Endothelial cell of umbilical vein (primary cell): Measurements from ENCODE around the gene AGXT. TPM values are rescaled to one million over a fixed set of nuclear protein-coding genes. Genes with fewer than 3 reads are reported as not detected.

Experiments
- BruUV-seq: library from RNA; stranded (reverse); fragments of 400-500 nt; replicated peaks from 2 replicates; lab custom pipeline; 2021; lab: Mats Ljungman, UMichigan
- CTCF ChIA-PET: fragments of 300-600, 350-600 bp; sonication (Branson Sonifier 250); formaldehyde crosslinking; loops from one replicate; lab custom pipeline; 2021; ENCODE audit warnings: antibody characterized with exemption, inconsistent platforms; lab: Charles Lee
- POLR2A ChIA-PET: fragments of 300-600, 350-600 bp; sonication (Branson Sonifier 250); formaldehyde crosslinking; loops from one replicate; lab custom pipeline; 2021; ENCODE audit warnings: antibody characterized with exemption, inconsistent platforms; lab: Charles Lee
- DNase-seq: peaks from one replicate; pipeline ENCODE4 v3.0.0-alpha.2; 2011; ENCODE audit warnings: low read depth, low spot score
- FAIRE-seq: peaks from 2 replicates; lab custom pipeline; 2011; peaks lifted over from hg19 to GRCh38; lab: Jason Lieb, UNC
- H2AFZ ChIP-seq: 2 replicates; pipeline ENCODE4 v1.6.0; 2012; ENCODE audit warnings: low read depth, low read length, control low read depth, inconsistent platforms
- H3K27ac ChIP-seq: 2 replicates; pipeline ENCODE4 v1.5.1; 2011; ENCODE audit warnings: low read depth, mild to moderate bottlenecking, control low read depth, low read length, moderate library complexity; ENCODE audit not compliant: insufficient read depth
- H3K27me3 ChIP-seq, 2 experiments: 2 replicates each; pipeline versions ENCODE4 v1.6.0 to v1.6.1; 2011; ENCODE audit warnings: low read length in 2 of 2, mixed read lengths in 1 of 2; ENCODE audit not compliant: control insufficient read depth in 2 of 2, insufficient read depth in 2 of 2
- H3K36me3 ChIP-seq, 2 experiments: 2 replicates in 1 of 2; 3 replicates in 1 of 2; pipeline ENCODE4 v1.5.1; 2011; ENCODE audit warnings: low read length in 2 of 2, mild to moderate bottlenecking in 1 of 2, moderate library complexity in 1 of 2; ENCODE audit not compliant: control insufficient read depth in 2 of 2, insufficient read depth in 2 of 2; ENCODE audit errors: extremely low read depth in 1 of 2
- H3K4me1 ChIP-seq: 3 replicates; pipeline ENCODE4 v1.5.1; 2011; ENCODE audit warnings: mild to moderate bottlenecking, low read length; ENCODE audit not compliant: control insufficient read depth, insufficient read depth; ENCODE audit errors: extremely low read depth
- H3K4me2 ChIP-seq: 2 replicates; pipeline ENCODE4 v1.6.1; 2011; ENCODE audit warnings: low read length, control low read depth, mixed read lengths; ENCODE audit not compliant: insufficient read depth
- H3K4me3 ChIP-seq, 3 experiments: fragments of 200-600 bp in 1 of 3; sonication (generic), shearing (Covaris generic) in 1 of 3; replicated peaks in 1 of 3; 2 replicates each; pipeline ENCODE4 v1.5.1; 2011 to 2016; ENCODE audit warnings: control low read depth in 3 of 3, low read length in 3 of 3, mild to moderate bottlenecking in 2 of 3, inconsistent platforms in 1 of 3, low read depth in 1 of 3, moderate library complexity in 1 of 3; ENCODE audit not compliant: insufficient read depth in 1 of 3
- H3K79me2 ChIP-seq: 2 replicates; pipeline ENCODE4 v1.6.0; 2012; ENCODE audit warnings: low read length, inconsistent platforms; ENCODE audit not compliant: control insufficient read depth, insufficient read depth
- H3K9ac ChIP-seq: replicated peaks from 2 replicates; pipeline ENCODE3; 2011; ENCODE audit warnings: low read length, control low read depth; ENCODE audit not compliant: insufficient read depth; ENCODE audit errors: extremely low read depth
- H3K9me1 ChIP-seq: replicated peaks from 3 replicates; pipeline ENCODE4 v1.6.0; 2011; ENCODE audit warnings: mild to moderate bottlenecking, low read length; ENCODE audit not compliant: control insufficient read depth, insufficient read depth; ENCODE audit errors: extremely low read depth
- H3K9me3 ChIP-seq: replicated peaks from 2 replicates; pipeline ENCODE4 v1.5.1; 2012; ENCODE audit warnings: low read length, inconsistent platforms; ENCODE audit not compliant: control insufficient read depth, insufficient read depth
- H4K20me1 ChIP-seq: replicated peaks from 2 replicates; pipeline ENCODE3; 2011; ENCODE audit warnings: mild to moderate bottlenecking, low read length; ENCODE audit not compliant: control insufficient read depth, insufficient read depth; ENCODE audit errors: extremely low read depth
- EZH2 ChIP-seq: IDR thresholded peaks from 2 replicates; pipeline ENCODE4 v1.6.1; 2012; ENCODE audit warnings: borderline replicate concordance, low read depth, mild to moderate bottlenecking, moderate library complexity, low read length, inconsistent platforms; ENCODE audit not compliant: severe bottlenecking
- FOS ChIP-seq: IDR thresholded peaks from 2 replicates; pipeline ENCODE4 v1.6.1; 2011; ENCODE audit warnings: mild to moderate bottlenecking, low read length, moderate library complexity, borderline replicate concordance; ENCODE audit not compliant: insufficient read depth
- JUN ChIP-seq: IDR thresholded peaks from 2 replicates; pipeline ENCODE4 v1.6.1; 2011; ENCODE audit warnings: borderline replicate concordance, low read depth; ENCODE audit not compliant: insufficient read length, insufficient read depth
- MYC ChIP-seq: IDR thresholded peaks from one replicate; pipeline ENCODE4 v1.6.1; 2011; ENCODE audit warnings: mild to moderate bottlenecking, low read depth, low read length
- POLR2AphosphoS5 ChIP-seq: IDR thresholded peaks from 2 replicates; pipeline ENCODE4 v1.6.1; 2012; ENCODE audit warnings: low read depth, mild to moderate bottlenecking, control low read depth, low read length, moderate library complexity; ENCODE audit not compliant: insufficient read depth
- dilution Hi-C: fragments of 300-500 bp; cut with MboI; formaldehyde crosslinking; loops from one replicate; pipeline ENCODE4 v1.15.0; 2019; ENCODE audit warnings: low sequenced_read_pairs; ENCODE audit not compliant: extremely low pct_ligation_motif_present
- intact Hi-C: fragments of 100-400 bp; cut with micrococcal nuclease; formaldehyde crosslinking; loops from one replicate; pipeline ENCODE4 v1.10.0; 2022
- polyA plus RNA-seq, 4 experiments: library from polyadenylated mRNA; depleted of rRNA in 3 of 4; stranded (reverse) in 3 of 4; unstranded in 1 of 4; fragments of >200 nt; gene quantifications; 2 replicates each; pipeline versions ENCODE4 v1.2.1 to v1.2.3, GENCODE V29; 2011 to 2012; ENCODE audit warnings: missing spikeins in 1 of 4
- total RNA-seq: library from RNA; stranded (reverse); gene quantifications from 2 replicates; pipeline ENCODE4 v1.2.3, GENCODE V29; 2021

Gene AGXT
- total and polyA plus RNA-seq, 2 donors (not counting 3 experiments of a cell fraction or from before 2014, with no cell fraction given), result not detected

DNA sequence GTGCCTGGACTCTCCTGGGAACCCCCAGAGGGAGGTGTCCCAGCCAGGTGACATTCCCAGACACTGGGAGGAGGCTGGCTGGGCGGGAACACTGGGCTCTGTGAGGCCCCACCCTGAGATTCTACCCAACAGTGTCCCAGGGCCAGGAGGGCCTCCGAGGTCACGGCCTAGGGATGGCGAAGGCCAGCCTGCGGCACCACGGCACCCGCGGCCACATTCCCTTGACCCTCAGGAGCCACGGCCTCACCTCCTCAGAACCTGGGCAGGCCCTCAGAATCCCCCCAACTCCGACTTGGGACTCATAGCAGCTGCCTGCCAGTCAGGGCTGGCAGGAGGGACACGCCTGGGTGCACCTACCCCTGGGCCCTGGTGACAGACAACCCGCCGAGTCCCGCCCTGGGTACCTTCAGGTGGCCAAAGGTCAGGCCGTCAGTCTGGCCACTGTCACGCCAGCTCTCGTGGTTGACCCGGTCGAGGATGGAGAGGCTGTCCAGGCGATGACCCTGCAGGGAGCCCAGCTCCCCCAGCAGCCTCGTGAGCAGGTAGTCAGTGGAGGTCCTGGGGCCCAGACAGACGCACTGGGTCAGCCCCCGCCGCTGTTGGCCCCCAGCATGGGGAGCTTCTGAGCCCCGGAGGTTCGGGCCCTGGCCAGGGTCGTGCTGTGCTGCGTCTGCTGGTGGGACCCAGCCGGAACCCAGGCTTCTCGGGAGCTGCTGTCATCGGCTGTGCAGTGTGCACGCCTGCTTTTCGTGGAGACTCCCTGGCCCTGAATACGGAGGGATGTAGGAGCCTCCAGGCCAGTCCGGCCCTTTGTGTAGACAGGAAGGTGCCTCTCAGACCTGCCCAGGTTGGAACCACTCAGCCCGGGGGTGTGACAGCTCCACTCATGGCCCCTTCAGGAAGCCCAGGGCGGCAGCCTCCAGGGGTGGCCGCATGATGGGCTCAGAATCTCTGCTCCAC is 21.3 kb downstream of the AGXT start:
- CTCF ChIA-PET, result interaction anchor here (1.6 kb wide), 1 partner anchor 49 kb away, joined by 5 read pairs; no protein-coding TSS in a partner anchor
- BruUV-seq, result no TSS peak
- no peaks in the 10 kb centered on the region for H3K79me2 ChIP-seq
- dilution Hi-C loops (no loop called here), intact Hi-C loops (no loop called here)
- H3K27ac ChIP-seq, result no peak overlapping the region
- H3K9ac ChIP-seq, result no peak overlapping the region
- no peak for DNase-seq
- H3K4me3 ChIP-seq, result no peak overlapping the region
- TF ChIP-seq JUN (no peak), POLR2AphosphoS5 (no peak)
- POLR2A ChIA-PET, result no interaction called here
- no peaks in the 10 kb centered on the region for H3K27me3 ChIP-seq
- H3K9me3 ChIP-seq, result no peaks in the 10 kb centered on the region
- no peak overlapping the region for H3K4me2 ChIP-seq
- FAIRE-seq, result no peak
- H3K9me1 ChIP-seq, result no peaks in the 10 kb centered on the region
- no peaks in the 10 kb centered on the region for H4K20me1 ChIP-seq
- H3K36me3 ChIP-seq, result no peaks in the 10 kb centered on the region
- no peaks in the 10 kb centered on the region for H3K4me1 ChIP-seq
- no peak overlapping the region for H2AFZ ChIP-seq

DNA sequence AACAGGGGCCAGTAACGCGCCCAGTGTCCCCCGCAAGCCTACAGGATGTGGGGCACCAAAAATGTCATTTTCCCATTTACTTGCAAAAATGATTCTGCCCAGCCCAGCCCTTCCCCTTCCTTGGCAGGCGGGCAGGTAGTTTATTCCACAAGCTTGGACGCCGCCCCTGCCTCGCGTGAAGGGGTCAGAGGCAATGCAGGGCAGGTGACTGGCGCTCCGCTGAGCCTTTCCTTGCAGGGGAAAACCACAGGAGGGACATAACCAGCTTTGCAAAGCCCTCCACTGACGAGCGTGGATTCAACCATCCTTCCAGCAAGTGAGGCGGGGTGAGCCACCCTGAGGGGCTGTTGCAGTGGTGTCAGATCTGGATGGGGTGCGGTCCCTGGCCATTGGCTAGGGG is 22.1 kb downstream of the AGXT start:
- CTCF ChIA-PET, result interaction anchor here (1.0 to 1.6 kb wide), 2 partner anchors 23 to 50 kb away, joined by 3 to 5 read pairs; no protein-coding TSS in a partner anchor
- FAIRE-seq, result no peak
- Histone ChIP-seq H3K27ac (no peak overlapping the region), H3K9ac (no peak overlapping the region), H2AFZ (no peak overlapping the region), H4K20me1 (no peaks in the 10 kb centered on the region), H3K9me1 (no peaks in the 10 kb centered on the region), H3K4me2 (no peak overlapping the region), H3K36me3 (no peaks in the 10 kb centered on the region), H3K79me2 (no peaks in the 10 kb centered on the region), H3K4me1 (no peaks in the 10 kb centered on the region), H3K9me3 (no peaks in the 10 kb centered on the region), H3K4me3 (no peak overlapping the region), H3K27me3 (no peaks in the 10 kb centered on the region)
- intact Hi-C loops (no loop called here), dilution Hi-C loops (no loop called here)
- no peak for TF ChIP-seq EZH2
- no peak for TF ChIP-seq FOS
- TF ChIP-seq POLR2AphosphoS5, result no peak
- no peak for TF ChIP-seq MYC
- DNase-seq, result no peak
- POLR2A ChIA-PET, result no interaction called here
- BruUV-seq, result no TSS peak
